Gastroesophageal sphincter (tissue), 3 donors: ENCODE measurements around the gene PRKG1.

Source experiments
- CTCF ChIP-seq, 4 experiments: fragments of 200-600 bp in 2 of 4; fragments of 450-650 bp in 2 of 4; sonication (generic) in 1 of 4; IDR thresholded peaks; one replicate each; pipeline ENCODE4 v1.5.1; 2017 to 2019; ENCODE audit warnings: antibody characterized with exemption in 4 of 4, mild to moderate bottlenecking in 2 of 4, moderate library complexity in 2 of 4
- EP300 ChIP-seq: sonication (generic); formaldehyde crosslinking; IDR thresholded peaks from one replicate; pipeline ENCODE4 v1.6.1; 2017; ENCODE audit warnings: antibody characterized with exemption, mild to moderate bottlenecking
- POLR2A ChIP-seq, 2 donors: fragments of 450-650 bp; IDR thresholded peaks; one replicate each; pipeline ENCODE4 v1.6.1; 2017; ENCODE audit warnings: antibody characterized with exemption in 2 of 2, mild to moderate bottlenecking in 2 of 2, moderate library complexity in 1 of 2

- TF ChIP-seq CTCF (IDR thresholded peaks at IDR 0.05) (no peak), POLR2A (IDR thresholded peaks at IDR 0.05) (no peak), EP300 (no peak)
Observed at GRCh38 chr10:51894771-51895578, 820.7 kb downstream of the PRKG1 start.
